HG02970 (cell line): Measurements from ENCODE around the gene TREML2.

Experiments used
- ATAC-seq: cut with Tn5 transposase; IDR thresholded peaks from one replicate; pipeline ENCODE4 v1.9.1; 2021; ENCODE audit warnings: mild to moderate bottlenecking, moderate library complexity, moderate number of reproducible peaks; ENCODE audit not compliant: unreplicated experiment, low FRiP score

Gene TREML2

GRCh38 chr6:41181566-41181965 lies 19.4 kb downstream of the TREML2 start:
- ATAC-seq = no peak

GRCh38 chr6:41179163-41179562 lies 21.8 kb downstream of the TREML2 start:
- no peak for ATAC-seq

GRCh38 chr6:41177695-41178094 lies 23.3 kb downstream of the TREML2 start:
- ATAC-seq = no peak

GRCh38 chr6:41177287-41177686 lies 23.7 kb downstream of the TREML2 start:
- no peak for ATAC-seq

GRCh38 chr6:41176189-41176588 lies 24.8 kb downstream of the TREML2 start:
- ATAC-seq = no peak

GRCh38 chr6:41175084-41175483 lies 25.9 kb downstream of the TREML2 start:
- no peak for ATAC-seq

GRCh38 chr6:41174610-41175009 lies 26.3 kb downstream of the TREML2 start:
- no peak for ATAC-seq

GRCh38 chr6:41171908-41172307 lies 29.0 kb downstream of the TREML2 start:
- ATAC-seq = no peak

- no peak for ATAC-seq
Observed at GRCh38 chr6:41170547-41171160, 30.3 kb downstream of the TREML2 start.

GRCh38 chr6:41167173-41167963 lies 33.6 kb downstream of the TREML2 start:
- no peak for ATAC-seq

GRCh38 chr6:41164551-41165120 lies 36.3 kb downstream of the TREML2 start:
- no peak for ATAC-seq

- no peak for ATAC-seq
Observed at GRCh38 chr6:41163419-41163717, 37.6 kb downstream of the TREML2 start.

- ATAC-seq = no peak
Observed at GRCh38 chr6:41162687-41163418, 38.1 kb downstream of the TREML2 start, which contains the start of gene TREM2. Gene TREM2 (minus strand): TSS chr6:41163116. CDS start chr6:41163082, 34 bp downstream.

- ATAC-seq = no peak
Observed at GRCh38 chr6:41161851-41162552, 38.9 kb downstream of the TREML2 start.

GRCh38 chr6:41161380-41161779 lies 39.6 kb downstream of the TREML2 start:
- ATAC-seq = no peak

GRCh38 chr6:41160933-41161332 lies 40.0 kb downstream of the TREML2 start:
- ATAC-seq = no peak

- ATAC-seq = no peak
Observed at GRCh38 chr6:41159415-41160082, 41.4 kb downstream of the TREML2 start.

GRCh38 chr6:41157323-41157722 lies 43.6 kb downstream of the TREML2 start:
- no peak for ATAC-seq

- ATAC-seq = no peak
Observed at GRCh38 chr6:41156771-41157170, 44.2 kb downstream of the TREML2 start.

- ATAC-seq = no peak
Observed at GRCh38 chr6:41156001-41156400, 44.9 kb downstream of the TREML2 start.
